ENCODE data around the gene PARD3B. TPM values are rescaled to one million over a fixed set of nuclear protein-coding genes. Genes with fewer than 3 reads are reported as not detected.

PARD3B gene
- total and polyA plus RNA-seq, 2 of the 13 experiments (the other 11 are each of a cell fraction or from before 2014, with no cell fraction given), result 0.71 to 2.3 TPM

- no peaks in the 10 kb centered on the region for H3K4me1 ChIP-seq (ENCODE audit: insufficient read depth, low read length)
- H4K20me1 ChIP-seq (ENCODE audit: insufficient read depth, low read length), result no peaks in the 10 kb centered on the region
- CTCF ChIA-PET (ENCODE audit: low intra/inter-chr PET ratio, low total read pairs), result no interaction called here
- H2AFZ ChIP-seq (ENCODE audit: low read length), result no peak overlapping the region
- H3K9ac ChIP-seq (ENCODE audit: insufficient read depth, low read depth, low read length), result no peak overlapping the region
- BruUV-seq (replicated peaks), result no TSS peak
- no peaks in the 10 kb centered on the region for H3K79me2 ChIP-seq (ENCODE audit: insufficient read depth, low read length)
- no peak overlapping the region for H3K27ac ChIP-seq (ENCODE audit: extremely low read length, insufficient read depth, low read length)
- H3K36me3 ChIP-seq (replicated peaks in 1 of 2; ENCODE audit: control insufficient read depth in 1 of 2, insufficient read depth in 2 of 2, low read length in 2 of 2), result no peaks in the 10 kb centered on the region
- no peak overlapping the region for H3K4me3 ChIP-seq (replicated peaks in 1 of 3; ENCODE audit: insufficient read depth in 1 of 3, low read depth in 2 of 3, low read length in 3 of 3)
- ATAC-seq, result no peak
- in situ Hi-C loops (cut with HindIII; ENCODE audit: extremely low pct_ligation_motif_present, low pct_unique_long_range_greater_than_20kb) (no loop called here), intact Hi-C loops (cut with micrococcal nuclease; ENCODE audit: unreplicated experiment) (no loop called here)
- H3K9me3 ChIP-seq (ENCODE audit: low read length), result peaks cover 84% of the 10 kb centered on the region
- no peak for FAIRE-seq
- H3K4me2 ChIP-seq (ENCODE audit: low read depth, low read length), result no peak overlapping the region
- H3K27me3 ChIP-seq (ENCODE audit: control insufficient read depth in 1 of 2, insufficient read depth in 2 of 2, low read length in 2 of 2), result no peaks in the 10 kb centered on the region
- TF ChIP-seq ATAD3A (CRISPR knock-in tag; IDR thresholded peaks at IDR 0.05), result no peak
- no peak for TF ChIP-seq ZGPAT (CRISPR knock-in tag; IDR thresholded peaks at IDR 0.05)
- no peak for TF ChIP-seq ZNF414 (CRISPR knock-in tag; IDR thresholded peaks at IDR 0.05)
- TF ChIP-seq ZNF496 (CRISPR knock-in tag; IDR thresholded peaks at IDR 0.05; ENCODE audit: insufficient replicate concordance), result no peak
- TF ChIP-seq ZNF224 (CRISPR knock-in tag; IDR thresholded peaks at IDR 0.05), result no peak
- no peak for TF ChIP-seq ZNF775 (CRISPR knock-in tag; IDR thresholded peaks at IDR 0.05; ENCODE audit: borderline replicate concordance)
- no peak for TF ChIP-seq ZFYVE20 (CRISPR knock-in tag; IDR thresholded peaks at IDR 0.05; ENCODE audit: borderline replicate concordance, low read depth)
- no peak for TF ChIP-seq THAP11 (CRISPR knock-in tag; IDR thresholded peaks at IDR 0.05)
- no peak for TF ChIP-seq ISX (CRISPR knock-in tag; conservative IDR thresholded peaks at IDR 0.05)
- no peak for DNase-seq (ENCODE audit: low spot score)
- POLR2A ChIA-PET, result no interaction called here
Measured at GRCh38 chr2:204775766-204776165, 230.5 kb downstream of the PARD3B start.

Measured in HepG2 (cell line).